ENCODE measurements around the gene NT5M. TPM values are rescaled to one million over a fixed set of nuclear protein-coding genes. Genes with fewer than 3 reads are reported as not detected.

Gene NT5M
- total RNA-seq, 1 experiment from 2014 or later = 10.2 TPM

DNA sequence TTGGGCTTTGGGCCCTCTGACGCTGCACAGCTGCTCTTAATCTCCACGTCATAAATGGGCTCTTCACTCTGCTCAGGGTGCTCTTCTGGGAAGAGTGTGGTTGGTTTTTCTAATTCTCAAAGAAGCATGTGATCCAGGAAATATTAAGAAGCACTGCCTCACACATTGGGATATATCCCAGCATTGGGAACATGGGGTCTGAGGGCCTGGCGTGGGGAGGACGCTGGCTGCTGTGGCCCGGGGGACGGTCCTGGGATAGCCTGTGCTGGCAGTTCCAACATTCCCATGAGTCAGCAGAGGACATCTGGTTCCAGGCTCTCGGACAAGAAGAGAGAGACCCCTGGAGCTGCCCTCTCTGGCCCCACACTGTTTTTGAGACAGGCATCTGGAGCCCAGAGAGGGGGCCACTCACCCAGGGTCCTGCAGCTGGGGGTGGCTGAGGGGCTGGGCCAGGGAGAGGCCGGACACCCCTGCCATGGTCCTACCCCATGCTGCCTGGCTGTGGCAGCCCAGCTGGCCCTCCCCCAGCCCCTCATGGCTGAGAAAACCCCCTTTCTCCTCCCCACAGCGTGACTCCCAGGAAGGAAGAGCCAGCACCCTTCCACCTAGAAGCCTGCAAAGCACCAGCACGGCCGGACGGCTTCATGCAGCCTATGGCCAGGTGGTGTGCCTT lies 58.8 kb downstream of the NT5M start:
- peaks cover 0 to 8% of the 10 kb centered on the region in 2 experiments; a peak in 2 of 4 replicates for H3K9me3 ChIP-seq (ENCODE audit: control insufficient read depth in 1 of 2, insufficient read depth in 1 of 2, low read depth in 1 of 2, low read length in 2 of 2)
- no peak overlapping the region for H3K9ac ChIP-seq (ENCODE audit: low read length)
- no peak overlapping the region for H3K4me3 ChIP-seq (replicated peaks in 1 of 2; ENCODE audit: low read depth in 1 of 2, low read length in 2 of 2)
- DNase-seq (ENCODE audit: low read depth, low spot score) (no peak), ATAC-seq (no peak)
- no peaks in the 10 kb centered on the region for H3K9me2 ChIP-seq (ENCODE audit: insufficient read depth)
- H3K27ac ChIP-seq (ENCODE audit: low read depth, low read length) = no peak overlapping the region
- intact Hi-C loops (cut with micrococcal nuclease) = no loop called here
- no TSS peak for BruUV-seq (replicated peaks)
- no peak overlapping the region for H3K4me2 ChIP-seq (ENCODE audit: low read length)
- no peaks in the 10 kb centered on the region for H3K36me3 ChIP-seq (ENCODE audit: control insufficient read depth in 1 of 2, insufficient read depth in 2 of 2, low read length in 2 of 2)
- H3K27me3 ChIP-seq (ENCODE audit: insufficient read depth, low read length) = no peaks in the 10 kb centered on the region
- RAD21 ChIA-PET (ENCODE audit: low non-redundant PET in 1 of 2, low total read pairs in 2 of 2, uncharacterized antibody in 2 of 2, unreplicated experiment in 2 of 2) = no interaction called here
- POLR2A ChIA-PET = no interaction called here
- no peak for TF ChIP-seq TCF7L2 (IDR thresholded peaks at IDR 0.05; ENCODE audit: borderline replicate concordance, extremely low read depth, insufficient read depth, insufficient read length)
- TF ChIP-seq EZH2 (IDR thresholded peaks at IDR 0.05) = no peak
- no peak for TF ChIP-seq POLR2AphosphoS5 (IDR thresholded peaks at IDR 0.05; ENCODE audit: low read depth, low read length)
- TF ChIP-seq RAD21 (IDR thresholded peaks at IDR 0.05; ENCODE audit: low read depth) = no peak
- no peak for TF ChIP-seq SP1 (IDR thresholded peaks at IDR 0.05; ENCODE audit: low read depth)
- no peak for TF ChIP-seq CEBPB (IDR thresholded peaks at IDR 0.05; ENCODE audit: low read depth)
- TF ChIP-seq, protein P1, sequence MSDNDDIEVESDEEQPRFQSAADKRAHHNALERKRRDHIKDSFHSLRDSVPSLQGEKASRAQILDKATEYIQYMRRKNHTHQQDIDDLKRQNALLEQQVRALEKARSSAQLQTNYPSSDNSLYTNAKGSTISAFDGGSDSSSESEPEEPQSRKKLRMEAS (IDR thresholded peaks at IDR 0.05) = no peak
- no peak for TF ChIP-seq SRF (IDR thresholded peaks at IDR 0.05; ENCODE audit: low read depth)
- TF ChIP-seq YY1 (IDR thresholded peaks at IDR 0.05; ENCODE audit: extremely low read depth, insufficient replicate concordance, low read depth, low read length) = no peak
- CTCF ChIA-PET = no interaction called here
- no peaks in the 10 kb centered on the region for H3K4me1 ChIP-seq (ENCODE audit: control insufficient read depth in 1 of 2, insufficient read depth in 2 of 2, low read length in 2 of 2)
- no peaks in the 10 kb centered on the region for H4K20me1 ChIP-seq (ENCODE audit: insufficient read depth)
- no peak overlapping the region for H2AFZ ChIP-seq (ENCODE audit: low read depth, low read length, poor library complexity, severe bottlenecking)
- H3K79me2 ChIP-seq (ENCODE audit: insufficient read depth, low read length) = no peaks in the 10 kb centered on the region

DNA sequence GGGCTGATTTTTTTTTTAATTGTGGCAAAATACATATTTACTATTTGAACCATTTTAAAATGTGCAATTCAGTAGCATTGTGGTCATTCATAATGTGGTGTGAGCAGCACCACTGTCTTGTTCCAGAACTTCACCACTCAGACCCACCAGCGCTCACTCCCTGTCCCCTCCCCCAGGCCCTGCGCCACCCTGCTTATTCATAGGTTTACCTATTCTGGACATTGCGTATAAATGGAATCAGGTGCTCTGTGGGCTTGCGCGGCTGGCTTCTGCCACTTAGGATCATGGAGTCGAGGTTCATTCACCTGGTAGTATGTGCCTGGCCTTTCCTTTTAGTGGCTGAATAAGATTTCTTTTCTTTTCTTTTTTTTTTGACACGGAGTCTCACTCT lies 59.4 kb downstream of the NT5M start:
- no TSS peak for BruUV-seq (replicated peaks)
- Histone ChIP-seq H3K9me2 (ENCODE audit: insufficient read depth) (no peaks in the 10 kb centered on the region), H3K9me3 (ENCODE audit: control insufficient read depth in 1 of 2, insufficient read depth in 1 of 2, low read depth in 1 of 2, low read length in 2 of 2) (peaks cover 0 to 8% of the 10 kb centered on the region in 2 experiments; a peak in 2 of 4 replicates), H3K4me1 (ENCODE audit: control insufficient read depth in 1 of 2, insufficient read depth in 2 of 2, low read length in 2 of 2) (no peaks in the 10 kb centered on the region), H3K27me3 (ENCODE audit: insufficient read depth, low read length) (no peaks in the 10 kb centered on the region), H3K36me3 (ENCODE audit: control insufficient read depth in 1 of 2, insufficient read depth in 2 of 2, low read length in 2 of 2) (no peaks in the 10 kb centered on the region), H3K9ac (ENCODE audit: low read length) (no peak overlapping the region), H3K4me2 (ENCODE audit: low read length) (no peak overlapping the region), H3K27ac (ENCODE audit: low read depth, low read length) (no peak overlapping the region), H2AFZ (ENCODE audit: low read depth, low read length, poor library complexity, severe bottlenecking) (no peak overlapping the region), H3K79me2 (ENCODE audit: insufficient read depth, low read length) (no peaks in the 10 kb centered on the region), H3K4me3 (replicated peaks in 1 of 2; ENCODE audit: low read depth in 1 of 2, low read length in 2 of 2) (no peak overlapping the region), H4K20me1 (ENCODE audit: insufficient read depth) (no peaks in the 10 kb centered on the region)
- intact Hi-C loops (cut with micrococcal nuclease) = no loop called here
- ChIA-PET POLR2A (no interaction called here), RAD21 (ENCODE audit: low non-redundant PET in 1 of 2, low total read pairs in 2 of 2, uncharacterized antibody in 2 of 2, unreplicated experiment in 2 of 2) (no interaction called here), CTCF (no interaction called here)
- TF ChIP-seq ZNF274 (IDR thresholded peaks at IDR 0.05; ENCODE audit: low read depth, low read length) (no peak), SIN3A (IDR thresholded peaks at IDR 0.05; ENCODE audit: low read depth) (no peak), YY1 (IDR thresholded peaks at IDR 0.05; ENCODE audit: extremely low read depth, insufficient replicate concordance, low read depth, low read length) (no peak)
- TF ChIP-seq, protein P1 (IDR thresholded peaks at IDR 0.05) = no peak
- TF ChIP-seq, protein P2, sequence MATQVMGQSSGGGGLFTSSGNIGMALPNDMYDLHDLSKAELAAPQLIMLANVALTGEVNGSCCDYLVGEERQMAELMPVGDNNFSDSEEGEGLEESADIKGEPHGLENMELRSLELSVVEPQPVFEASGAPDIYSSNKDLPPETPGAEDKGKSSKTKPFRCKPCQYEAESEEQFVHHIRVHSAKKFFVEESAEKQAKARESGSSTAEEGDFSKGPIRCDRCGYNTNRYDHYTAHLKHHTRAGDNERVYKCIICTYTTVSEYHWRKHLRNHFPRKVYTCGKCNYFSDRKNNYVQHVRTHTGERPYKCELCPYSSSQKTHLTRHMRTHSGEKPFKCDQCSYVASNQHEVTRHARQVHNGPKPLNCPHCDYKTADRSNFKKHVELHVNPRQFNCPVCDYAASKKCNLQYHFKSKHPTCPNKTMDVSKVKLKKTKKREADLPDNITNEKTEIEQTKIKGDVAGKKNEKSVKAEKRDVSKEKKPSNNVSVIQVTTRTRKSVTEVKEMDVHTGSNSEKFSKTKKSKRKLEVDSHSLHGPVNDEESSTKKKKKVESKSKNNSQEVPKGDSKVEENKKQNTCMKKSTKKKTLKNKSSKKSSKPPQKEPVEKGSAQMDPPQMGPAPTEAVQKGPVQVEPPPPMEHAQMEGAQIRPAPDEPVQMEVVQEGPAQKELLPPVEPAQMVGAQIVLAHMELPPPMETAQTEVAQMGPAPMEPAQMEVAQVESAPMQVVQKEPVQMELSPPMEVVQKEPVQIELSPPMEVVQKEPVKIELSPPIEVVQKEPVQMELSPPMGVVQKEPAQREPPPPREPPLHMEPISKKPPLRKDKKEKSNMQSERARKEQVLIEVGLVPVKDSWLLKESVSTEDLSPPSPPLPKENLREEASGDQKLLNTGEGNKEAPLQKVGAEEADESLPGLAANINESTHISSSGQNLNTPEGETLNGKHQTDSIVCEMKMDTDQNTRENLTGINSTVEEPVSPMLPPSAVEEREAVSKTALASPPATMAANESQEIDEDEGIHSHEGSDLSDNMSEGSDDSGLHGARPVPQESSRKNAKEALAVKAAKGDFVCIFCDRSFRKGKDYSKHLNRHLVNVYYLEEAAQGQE (IDR thresholded peaks at IDR 0.05; ENCODE audit: low read depth) = no peak
- ATAC-seq (no peak), DNase-seq (ENCODE audit: low read depth, low spot score) (no peak)
